T1000 (cell line): ENCODE measurements around the gene NLK.
"Not testable (repeated sequence)": the region's sequence is repeated elsewhere in the genome, so short reads cannot be mapped to it uniquely, and the experiment has no call there.

Experiments used
- DNase-seq: peaks from one replicate; lab custom pipeline; 2025; ENCODE audit warnings: mixed read lengths; lab: John Stamatoyannopoulos, UW

NLK gene

DNA sequence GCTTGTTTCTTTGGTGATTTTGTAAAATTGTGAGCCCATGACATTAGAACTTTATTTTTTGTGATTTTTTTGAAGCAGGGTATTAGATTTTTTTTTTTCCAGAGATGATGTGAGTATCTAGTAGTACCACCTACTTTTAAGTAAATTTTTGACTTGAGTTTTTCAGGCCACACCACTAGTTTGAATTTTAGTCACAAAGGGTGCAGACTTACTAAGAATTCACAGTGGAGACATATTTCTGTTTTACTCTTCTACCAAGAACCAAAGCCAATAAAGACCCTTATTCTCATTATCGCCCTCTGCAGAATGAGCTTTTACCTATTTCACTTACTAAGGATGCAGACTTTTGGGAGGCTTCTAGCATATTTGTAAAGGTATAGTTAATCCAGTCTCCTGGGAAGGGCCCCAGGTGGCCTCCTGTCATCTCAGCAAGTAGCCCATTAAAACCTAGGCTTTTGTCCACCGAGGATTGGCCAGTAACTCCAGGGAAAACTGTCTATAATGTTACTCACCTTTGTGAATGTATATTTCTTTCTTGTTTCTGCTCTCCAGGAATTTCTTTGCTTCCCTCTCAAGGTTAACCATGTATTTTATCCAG is 30.6 kb downstream of the NLK start:
- no peak for DNase-seq

GRCh38 chr17:28074010-28074409 is 31.5 kb downstream of the NLK start:
- DNase-seq = no peak

- DNase-seq = no peak
These were observed 33.7 kb downstream of the NLK start for GRCh38 chr17:28076144-28076543.

GRCh38 chr17:28077140-28077539 is 34.7 kb downstream of the NLK start:
- DNase-seq = not testable (repeated sequence)

GRCh38 chr17:28078341-28079229 is 36.1 kb downstream of the NLK start:
- no peak for DNase-seq

DNA sequence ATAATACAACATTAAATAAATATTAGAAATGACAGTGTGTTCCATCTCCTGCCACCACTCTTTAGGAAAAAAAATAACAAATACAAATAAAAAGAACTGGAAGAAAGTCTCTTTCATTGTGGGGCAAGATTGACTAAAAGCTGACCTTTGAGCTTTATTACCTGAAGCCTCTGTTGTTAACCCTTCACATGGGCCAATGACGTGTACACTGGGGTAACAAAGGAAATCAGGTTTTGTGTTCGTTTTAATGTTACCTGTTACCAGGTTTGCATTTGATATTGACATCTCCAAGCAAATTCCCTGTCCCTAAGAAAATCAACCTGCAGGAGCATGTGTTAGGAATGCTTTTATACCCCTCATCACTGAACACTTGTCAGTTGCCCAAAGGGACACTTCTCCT is 39.0 kb downstream of the NLK start:
- no peak for DNase-seq

- no peak for DNase-seq
These were observed 43.3 kb downstream of the NLK start for GRCh38 chr17:28085766-28086165.

- DNase-seq = no peak
These were observed 44.0 kb downstream of the NLK start for GRCh38 chr17:28086519-28086918.

DNA sequence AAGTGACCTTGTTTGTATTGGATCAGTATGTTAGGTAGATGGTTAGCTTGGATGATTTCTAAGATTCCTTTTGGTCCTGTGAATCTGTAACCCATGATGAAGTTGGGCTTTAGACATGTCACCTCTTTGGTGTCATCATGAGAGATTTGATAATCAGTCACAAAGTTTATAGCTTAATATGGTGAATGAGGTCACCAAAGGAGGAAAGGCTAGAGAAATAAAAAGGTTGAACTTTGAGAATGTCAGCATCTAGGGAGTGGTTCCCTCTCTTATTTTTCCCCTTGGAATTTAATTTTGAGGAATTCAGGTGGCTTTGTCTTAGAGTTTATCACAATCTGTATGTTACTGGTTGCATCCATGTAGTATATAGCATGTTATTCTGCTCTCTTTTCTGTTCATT is 45.3 kb downstream of the NLK start:
- DNase-seq = no peak

DNA sequence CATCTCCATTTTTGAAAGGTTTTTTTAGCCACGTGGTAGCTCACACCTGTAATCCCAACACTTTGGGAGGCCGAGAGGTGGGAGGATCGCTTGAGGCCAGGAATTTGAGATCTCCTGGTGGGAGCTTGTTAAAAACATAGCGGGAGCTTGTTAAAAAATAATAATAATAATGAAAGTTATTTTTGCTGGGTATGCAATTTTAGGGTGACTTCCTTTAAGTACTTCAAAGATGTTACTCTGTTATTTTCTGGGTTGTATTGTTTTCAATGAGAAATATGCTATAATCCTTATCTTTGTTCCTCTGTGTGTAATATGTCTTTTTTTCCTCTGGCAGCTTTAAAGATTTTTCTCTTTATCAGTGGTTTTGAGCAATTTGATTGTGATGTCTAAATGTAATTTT is 48.1 kb downstream of the NLK start:
- DNase-seq = no peak

DNA sequence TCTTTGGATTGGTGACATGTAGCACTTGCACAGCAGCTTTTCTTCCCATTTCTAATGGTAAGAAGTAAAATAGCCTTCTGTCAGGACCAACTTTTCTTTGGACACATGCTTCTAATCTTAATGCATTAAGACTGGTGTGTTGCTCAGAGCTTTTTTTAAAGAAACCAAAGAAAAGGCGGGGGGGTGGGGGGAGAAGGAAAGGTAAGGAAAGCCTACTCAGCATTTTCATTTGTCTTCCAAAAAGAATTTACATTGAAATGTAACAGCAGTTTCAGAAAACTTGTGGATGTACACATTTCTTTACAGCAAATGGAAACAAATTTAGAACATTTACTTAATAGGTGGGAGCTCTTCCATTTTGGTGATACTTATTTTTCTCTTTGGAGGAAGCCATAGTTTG is 49.6 kb downstream of the NLK start:
- no peak for DNase-seq

- no peak for DNase-seq
These were observed 51.7 kb downstream of the NLK start for GRCh38 chr17:28093999-28094716.

DNA sequence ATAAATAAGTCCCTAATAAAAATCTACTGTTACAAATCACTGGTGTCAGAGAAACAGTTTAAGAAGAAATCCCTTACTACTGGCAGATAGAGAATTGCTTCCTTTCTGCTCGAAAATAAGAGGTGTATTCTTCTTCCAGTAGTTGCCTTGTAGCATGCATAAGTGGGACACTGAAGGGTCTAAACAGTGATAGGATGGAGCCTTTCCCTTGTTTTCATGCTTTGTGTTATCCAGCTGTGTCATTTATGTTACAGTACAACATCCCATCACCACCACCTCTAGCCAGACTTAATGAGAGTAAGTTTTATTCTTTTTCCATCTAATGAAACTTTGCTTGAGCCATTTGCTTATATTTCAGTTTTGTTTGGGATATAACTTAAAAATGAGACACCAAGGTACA is 54.3 kb downstream of the NLK start:
- no peak for DNase-seq

GRCh38 chr17:28097254-28097653 is 54.8 kb downstream of the NLK start:
- no peak for DNase-seq

- no peak for DNase-seq
These were observed 55.4 kb downstream of the NLK start for GRCh38 chr17:28097901-28098300.

DNA sequence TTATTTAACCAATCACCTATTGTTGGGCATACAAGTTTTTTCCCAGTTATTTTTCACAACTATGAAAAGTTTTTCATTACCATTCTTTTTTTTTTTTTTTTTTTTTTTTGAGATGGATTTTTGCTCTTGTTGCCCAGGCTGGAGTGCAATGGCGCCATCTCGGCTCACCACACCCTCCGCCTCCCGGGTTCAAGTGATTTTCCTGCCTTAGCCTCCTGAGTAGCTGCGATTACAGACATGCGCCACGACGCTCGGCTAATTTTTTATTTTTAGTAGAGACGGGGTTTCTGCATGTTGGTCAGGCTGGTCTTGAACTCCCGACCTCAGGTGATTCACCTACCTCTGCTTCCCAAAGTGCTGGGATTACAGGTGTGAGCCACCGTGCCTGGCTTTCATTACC is 56.1 kb downstream of the NLK start:
- DNase-seq = not testable (repeated sequence)

DNA sequence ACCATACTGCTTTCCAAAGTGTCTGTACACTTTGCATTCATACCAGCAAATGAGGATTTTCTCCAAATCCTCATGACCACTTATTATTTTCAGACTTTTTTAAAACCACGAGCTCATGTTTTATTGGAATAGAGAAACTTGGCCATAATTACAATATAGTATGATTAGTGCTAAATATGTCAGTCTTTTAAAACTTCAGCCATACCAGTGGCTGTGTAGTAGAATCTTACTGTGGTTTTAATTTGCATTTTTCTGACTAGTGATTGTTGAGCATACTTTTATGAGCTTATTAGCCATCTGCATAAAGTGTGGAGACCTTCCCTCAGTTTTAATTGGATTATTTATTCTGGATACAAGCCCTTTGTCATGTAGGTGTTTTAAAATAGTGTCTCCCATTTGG is 57.8 kb downstream of the NLK start:
- no peak for DNase-seq

GRCh38 chr17:28100936-28101335 is 58.5 kb downstream of the NLK start:
- no peak for DNase-seq

DNA sequence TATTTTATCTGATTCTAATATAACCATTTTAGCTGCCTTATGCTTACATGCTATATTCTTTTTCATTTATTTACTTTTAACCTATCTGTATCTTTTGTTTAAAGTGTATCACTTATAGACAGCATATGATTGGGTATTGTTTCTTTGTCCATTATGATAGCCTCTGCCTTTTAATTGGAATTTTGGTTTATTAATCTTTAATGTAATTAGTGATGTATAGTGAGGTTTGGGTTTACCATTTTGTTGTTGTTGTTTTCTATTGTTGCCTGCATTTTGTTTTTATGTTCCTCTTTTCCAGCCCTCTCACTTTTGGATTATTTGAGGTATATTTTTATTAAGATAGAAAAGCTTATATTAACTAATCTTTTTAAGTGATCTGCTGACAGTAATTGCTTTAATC is 59.4 kb downstream of the NLK start:
- DNase-seq = no peak

DNA sequence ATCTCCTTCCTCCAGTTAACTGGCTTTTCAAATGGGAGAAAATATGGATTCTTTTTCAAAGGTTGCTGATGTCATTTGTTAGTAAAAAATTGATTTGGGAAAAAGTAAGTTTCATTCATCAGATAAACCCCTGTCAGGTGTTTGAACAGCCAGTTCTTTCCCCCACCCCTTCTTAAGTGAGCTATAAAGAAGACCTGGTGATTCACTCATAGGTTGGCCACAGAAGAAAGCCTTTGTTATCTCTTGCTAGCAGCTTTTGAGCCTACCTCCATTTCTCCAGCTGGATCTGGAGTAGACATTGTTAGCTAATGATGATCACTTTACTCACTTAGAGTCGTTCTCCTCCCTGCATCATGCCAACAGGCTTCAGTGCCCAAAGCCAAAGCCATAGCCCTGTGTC is 63.0 kb downstream of the NLK start:
- no peak for DNase-seq

- DNase-seq = no peak
These were observed 67.7 kb downstream of the NLK start for GRCh38 chr17:28110184-28110583.

DNA sequence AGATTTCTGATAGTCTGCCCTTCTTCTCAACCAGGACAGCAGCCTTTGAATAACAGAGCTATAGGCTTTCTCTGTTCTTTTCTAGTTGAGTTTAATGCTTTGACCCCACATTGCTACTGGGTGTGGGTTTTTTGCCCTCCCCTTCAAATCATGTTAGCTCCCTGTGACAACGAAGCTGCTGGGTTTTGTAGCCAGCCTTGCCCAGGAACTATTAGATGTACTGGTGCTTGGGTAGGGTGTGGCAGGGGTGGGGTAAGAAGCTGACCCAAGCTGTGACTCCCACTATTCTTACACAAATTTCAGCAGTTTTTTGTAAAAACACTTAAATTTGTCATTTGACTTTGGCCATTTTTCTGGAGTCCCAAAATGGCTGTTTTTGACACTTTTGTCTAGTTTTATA is 69.7 kb downstream of the NLK start:
- no peak for DNase-seq

- no peak for DNase-seq
These were observed 70.1 kb downstream of the NLK start for GRCh38 chr17:28112606-28113005.
